Coronary artery (tissue), 2 donors: ENCODE measurements around the gene ZFP62.

ENCODE experiments used
- DNase-seq: peaks from one replicate; pipeline ENCODE4 v3.0.0-alpha.2; 2017; ENCODE audit warnings: low spot score
- H3K27ac ChIP-seq, 2 donors: fragments of 200-600 bp; sonication (generic); one replicate each; pipeline ENCODE4 v1.5.1; 2016 to 2019
- H3K4me3 ChIP-seq: fragments of 200-600 bp; sonication (generic); 2 replicates; pipeline ENCODE4 v1.5.1; 2016; ENCODE audit warnings: mild to moderate bottlenecking, moderate library complexity
- CTCF ChIP-seq: fragments of 200-600 bp; sonication (generic); IDR thresholded peaks from one replicate; pipeline ENCODE4 v1.5.1; 2019; ENCODE audit warnings: antibody characterized with exemption

Gene ZFP62

GRCh38 chr5:180866985-180867384 is 5.9 kb upstream of the ZFP62 start:
- DNase-seq: no peak
- Histone ChIP-seq H3K4me3 (no peak overlapping the region), H3K27ac (no peak overlapping the region)
- no peak for TF ChIP-seq CTCF

GRCh38 chr5:180865981-180866695 is 5.1 kb upstream of the ZFP62 start:
- no peak overlapping the region for H3K27ac ChIP-seq
- TF ChIP-seq CTCF: no peak

DNA sequence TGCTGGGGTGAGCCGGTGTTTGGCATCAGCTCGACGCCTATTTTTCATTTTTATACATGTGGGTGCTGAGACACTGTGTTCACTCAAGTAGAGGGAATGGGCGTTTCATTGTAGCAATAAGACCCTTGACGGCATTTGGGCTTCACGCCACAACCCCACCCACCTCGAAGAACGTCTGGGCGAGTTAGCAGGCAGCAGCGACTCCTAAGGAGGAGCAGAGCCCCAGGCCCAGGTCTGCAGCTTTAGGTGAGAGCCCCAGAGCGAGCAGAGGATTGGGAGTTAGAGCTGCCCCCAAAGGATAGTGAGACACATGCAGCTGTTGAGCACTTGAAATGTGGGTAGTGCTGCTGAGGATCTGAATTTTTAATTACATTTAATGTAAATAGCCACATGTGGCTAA is 1.6 kb upstream of the ZFP62 start:
- no peak for DNase-seq
- TF ChIP-seq CTCF: no peak
- H3K4me3 ChIP-seq: no peak overlapping the region
- no peak overlapping the region for H3K27ac ChIP-seq

More at GRCh38 chr5:180865981-180866695, 5.1 kb upstream of the ZFP62 start:
- DNase-seq: no peak
- no peak overlapping the region for H3K4me3 ChIP-seq

GRCh38 chr5:180860273-180860886 is 696 bp downstream of the ZFP62 start:
- peak overlapping the region; percentile 87 for H3K4me3 ChIP-seq
- no peak for DNase-seq
- peak overlapping the region; percentile 77 to 87 for H3K27ac ChIP-seq
- TF ChIP-seq CTCF: no peak

- no peak for TF ChIP-seq CTCF
- H3K4me3 ChIP-seq: no peak overlapping the region
- no peak for DNase-seq
- no peak overlapping the region for H3K27ac ChIP-seq
These were observed 2.5 kb downstream of the ZFP62 start for GRCh38 chr5:180858586-180858985.

GRCh38 chr5:180853848-180854176 is 7.3 kb downstream of the ZFP62 start:
- no peak overlapping the region for H3K27ac ChIP-seq
- DNase-seq: no peak
- TF ChIP-seq CTCF: no peak

GRCh38 chr5:180853121-180853847 is 7.8 kb downstream of the ZFP62 start:
- no peak for TF ChIP-seq CTCF
- no peak overlapping the region for H3K4me3 ChIP-seq
- DNase-seq: no peak
- H3K27ac ChIP-seq: no peak overlapping the region

More at GRCh38 chr5:180853848-180854176, 7.3 kb downstream of the ZFP62 start:
- no peak overlapping the region for H3K4me3 ChIP-seq
